ENCODE measurements around the gene TMEM161A.
"Not testable (repeated sequence)": the region's sequence is repeated elsewhere in the genome, so short reads cannot be mapped to it uniquely, and the experiment has no call there.

The TMEM161A gene

DNA sequence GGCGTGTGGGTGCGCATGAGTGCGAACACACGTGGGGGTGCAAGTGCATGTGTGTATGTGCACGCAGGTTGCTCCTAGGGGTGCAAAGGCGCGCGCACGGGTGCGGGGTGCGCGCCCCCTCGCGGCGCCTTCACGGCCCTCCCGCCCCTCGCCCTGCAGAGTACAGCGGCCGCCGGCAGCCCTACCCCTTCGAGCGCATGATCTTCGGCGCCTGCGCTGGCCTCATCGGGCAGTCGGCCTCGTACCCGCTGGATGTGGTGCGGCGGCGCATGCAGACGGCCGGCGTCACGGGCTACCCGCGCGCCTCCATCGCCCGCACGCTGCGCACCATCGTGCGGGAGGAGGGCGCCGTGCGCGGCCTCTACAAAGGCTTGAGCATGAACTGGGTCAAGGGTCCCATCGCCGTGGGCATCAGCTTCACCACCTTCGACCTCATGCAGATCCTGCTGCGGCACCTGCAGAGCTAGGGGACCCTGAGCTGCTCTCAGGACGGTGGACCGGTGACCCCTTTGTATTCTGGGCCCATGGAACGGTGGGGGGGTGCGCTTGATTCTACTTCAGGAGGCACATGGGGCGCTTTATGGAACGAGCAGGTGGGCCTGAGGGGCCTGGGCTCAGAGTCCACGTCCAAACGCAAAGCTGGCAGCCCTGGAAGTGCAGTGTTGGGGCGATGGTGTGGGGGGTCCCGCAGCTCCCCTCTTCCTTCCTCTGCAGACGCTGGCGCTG is 27.7 kb downstream of the TMEM161A start:
- peaks cover 0 to 12% (median 0%) of the 10 kb centered on the region in 11 experiments; a peak in 3 of 22 replicates for H3K27me3 ChIP-seq
- H3K9me3 ChIP-seq (replicated peaks in 1 of 11), result no peaks in the 10 kb centered on the region
- peak overlapping the region in 1 of 11 experiments; percentile 63; a peak in 1 of 22 replicates for H3K9ac ChIP-seq
- H3K4me3 ChIP-seq, result peak overlapping the region in 5 of 10 experiments; percentile 12 to 33 (median 30); a peak in 4 of 20 replicates
- peaks cover 0 to 23% (median 12%) of the 10 kb centered on the region in 11 experiments; a peak in 12 of 22 replicates for H4K20me1 ChIP-seq
- no peak for TF ChIP-seq Cebpa-rat (IDR thresholded peaks at IDR 0.05)
- peak overlapping the region; percentile 65 to 94 (median 85) for H3K4me2 ChIP-seq
- peaks cover 0 to 7% (median 0%) of the 10 kb centered on the region in 11 experiments; a peak in 1 of 22 replicates for H3K36me3 ChIP-seq
- no peak overlapping the region for H3K27ac ChIP-seq
- H3K4me1 ChIP-seq, result peaks cover 26 to 71% (median 54%) of the 10 kb centered on the region in 10 experiments

DNA sequence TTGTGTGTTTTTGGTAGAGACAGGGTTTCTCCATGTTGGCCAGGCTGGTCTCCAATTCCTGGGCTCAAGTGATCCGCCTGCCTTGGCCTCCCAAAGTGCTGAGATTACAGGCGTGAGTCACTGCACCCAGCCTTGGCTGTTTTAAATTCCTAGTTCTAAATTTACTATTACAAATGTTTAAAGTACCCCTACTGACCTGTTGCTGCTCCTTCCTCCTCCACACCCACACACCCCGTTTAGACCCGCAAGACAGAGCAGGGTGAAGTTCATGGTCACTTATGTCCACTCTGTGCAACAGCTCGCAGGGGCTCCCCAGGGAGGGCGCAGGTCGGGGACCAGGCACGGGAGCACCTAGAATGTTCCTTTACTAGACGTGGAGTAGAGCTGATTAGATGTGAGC is 28.7 kb downstream of the TMEM161A start:
- H3K27ac ChIP-seq, result no peak overlapping the region
- H3K4me2 ChIP-seq, result peak overlapping the region in 5 of 11 experiments; percentile 86 to 94 (median 92); a peak in 6 of 22 replicates
- H4K20me1 ChIP-seq, result peaks cover 0 to 23% (median 12%) of the 10 kb centered on the region in 11 experiments; a peak in 12 of 22 replicates
- no peak overlapping the region for H3K4me3 ChIP-seq
- no peaks in the 10 kb centered on the region for H3K9me3 ChIP-seq (replicated peaks in 1 of 11)
- H3K4me1 ChIP-seq, result peaks cover 34 to 79% (median 62%) of the 10 kb centered on the region in 10 experiments
- H3K9ac ChIP-seq, result no peak overlapping the region
- H3K36me3 ChIP-seq, result peaks cover 0 to 7% (median 0%) of the 10 kb centered on the region in 11 experiments; a peak in 1 of 22 replicates
- H3K27me3 ChIP-seq, result peaks cover 0 to 12% (median 0%) of the 10 kb centered on the region in 11 experiments; a peak in 3 of 22 replicates
- TF ChIP-seq Cebpa-rat (IDR thresholded peaks at IDR 0.05), result no peak

DNA sequence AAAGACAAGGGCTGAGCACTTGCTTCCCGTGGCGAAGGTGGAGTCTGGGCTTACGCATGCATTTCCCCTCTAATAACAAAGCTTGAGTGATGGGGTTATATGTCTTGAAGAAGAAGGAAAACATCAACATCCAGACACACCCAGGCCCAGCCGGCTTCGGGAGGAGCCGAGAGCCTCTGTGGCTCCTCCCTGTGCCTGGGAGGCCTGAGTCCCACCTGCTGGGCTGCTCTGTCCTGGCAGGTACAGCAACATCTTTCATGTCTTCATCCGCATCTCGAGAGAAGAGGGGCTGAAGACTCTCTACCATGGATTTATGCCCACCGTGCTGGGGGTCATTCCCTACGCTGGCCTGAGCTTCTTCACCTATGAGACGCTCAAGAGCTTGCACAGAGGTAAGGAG is 30.6 kb downstream of the TMEM161A start:
- Histone ChIP-seq H3K9me3 (replicated peaks in 1 of 11) (no peaks in the 10 kb centered on the region), H3K27ac (no peak overlapping the region), H3K4me3 (no peak overlapping the region), H3K27me3 (peaks cover 0 to 12% (median 0%) of the 10 kb centered on the region in 11 experiments; a peak in 3 of 22 replicates), H3K4me2 (peak overlapping the region in 1 of 11 experiments; percentile 3; a peak in 2 of 22 replicates), H3K4me1 (peaks cover 25 to 68% (median 52%) of the 10 kb centered on the region in 10 experiments), H3K36me3 (peaks cover 0 to 12% (median 0%) of the 10 kb centered on the region in 11 experiments; a peak in 2 of 22 replicates), H3K9ac (peak overlapping the region in 1 of 11 experiments; percentile 19; a peak in 1 of 22 replicates), H4K20me1 (peaks cover 0 to 21% (median 12%) of the 10 kb centered on the region in 11 experiments; a peak in 12 of 22 replicates)
- TF ChIP-seq Cebpa-rat (IDR thresholded peaks at IDR 0.05), result no peak

- Histone ChIP-seq H4K20me1 (peaks cover 0 to 15% (median 6%) of the 10 kb centered on the region in 11 experiments; a peak in 9 of 22 replicates), H3K4me1 (peaks cover 18 to 60% (median 45%) of the 10 kb centered on the region in 10 experiments), H3K36me3 (peaks cover 0 to 15% (median 0%) of the 10 kb centered on the region in 11 experiments; a peak in 5 of 22 replicates), H3K27me3 (peaks cover 0 to 12% (median 0%) of the 10 kb centered on the region in 11 experiments; a peak in 3 of 22 replicates), H3K4me2 (peak overlapping the region in 4 of 11 experiments; percentile 81 to 91 (median 86); a peak in 7 of 22 replicates)
- not testable (repeated sequence) for H3K9ac ChIP-seq; H3K4me3 ChIP-seq; H3K9me3 ChIP-seq (replicated peaks in 1 of 11); H3K27ac ChIP-seq
Measured at GRCh38 chr19:19106938-19107337, 31.3 kb downstream of the TMEM161A start.

DNA sequence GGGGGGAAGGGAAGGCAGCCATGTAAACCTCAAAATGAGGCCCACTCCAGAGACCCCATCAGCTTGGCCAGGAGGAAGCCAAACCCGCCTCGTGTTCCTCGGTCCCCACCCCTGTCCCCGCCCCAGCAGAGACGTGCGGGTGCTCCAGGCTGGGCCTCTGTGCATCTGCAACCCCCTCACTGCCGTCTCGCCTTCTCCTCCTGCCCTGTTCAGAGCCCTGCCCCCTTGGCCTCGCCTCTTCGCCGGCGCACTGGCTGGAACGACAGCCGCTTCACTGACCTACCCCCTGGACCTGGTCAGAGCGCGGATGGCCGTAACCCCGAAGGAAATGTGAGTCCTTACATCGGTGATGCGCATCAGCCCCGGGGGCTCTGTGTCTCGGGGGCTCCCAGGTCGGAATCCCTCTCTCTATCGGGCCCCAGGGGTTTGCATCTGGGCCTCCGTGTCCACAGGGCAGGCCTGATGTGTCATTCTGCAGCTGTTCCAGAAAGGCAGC is 32.2 kb downstream of the TMEM161A start:
- TF ChIP-seq Cebpa-rat (IDR thresholded peaks at IDR 0.05), result no peak
- H3K36me3 ChIP-seq, result peaks cover 0 to 22% (median 7%) of the 10 kb centered on the region in 11 experiments; a peak in 8 of 22 replicates
- peaks cover 11 to 52% (median 36%) of the 10 kb centered on the region in 10 experiments; a peak in 19 of 20 replicates for H3K4me1 ChIP-seq
- peaks cover 0 to 9% (median under 1%) of the 10 kb centered on the region in 11 experiments; a peak in 7 of 22 replicates for H4K20me1 ChIP-seq
- H3K9ac ChIP-seq, result peak overlapping the region; percentile 53 to 76 (median 71)
- peak overlapping the region in 10 of 11 experiments; percentile 36 to 80 (median 75); a peak in 18 of 22 replicates for H3K27ac ChIP-seq
- peak overlapping the region; percentile 80 to 93 (median 89) for H3K4me2 ChIP-seq
- peaks cover 0 to 10% (median 0%) of the 10 kb centered on the region in 11 experiments; a peak in 3 of 22 replicates for H3K27me3 ChIP-seq
- peak overlapping the region; percentile 41 to 70 (median 57) for H3K4me3 ChIP-seq
- no peaks in the 10 kb centered on the region for H3K9me3 ChIP-seq (replicated peaks in 1 of 11)

DNA sequence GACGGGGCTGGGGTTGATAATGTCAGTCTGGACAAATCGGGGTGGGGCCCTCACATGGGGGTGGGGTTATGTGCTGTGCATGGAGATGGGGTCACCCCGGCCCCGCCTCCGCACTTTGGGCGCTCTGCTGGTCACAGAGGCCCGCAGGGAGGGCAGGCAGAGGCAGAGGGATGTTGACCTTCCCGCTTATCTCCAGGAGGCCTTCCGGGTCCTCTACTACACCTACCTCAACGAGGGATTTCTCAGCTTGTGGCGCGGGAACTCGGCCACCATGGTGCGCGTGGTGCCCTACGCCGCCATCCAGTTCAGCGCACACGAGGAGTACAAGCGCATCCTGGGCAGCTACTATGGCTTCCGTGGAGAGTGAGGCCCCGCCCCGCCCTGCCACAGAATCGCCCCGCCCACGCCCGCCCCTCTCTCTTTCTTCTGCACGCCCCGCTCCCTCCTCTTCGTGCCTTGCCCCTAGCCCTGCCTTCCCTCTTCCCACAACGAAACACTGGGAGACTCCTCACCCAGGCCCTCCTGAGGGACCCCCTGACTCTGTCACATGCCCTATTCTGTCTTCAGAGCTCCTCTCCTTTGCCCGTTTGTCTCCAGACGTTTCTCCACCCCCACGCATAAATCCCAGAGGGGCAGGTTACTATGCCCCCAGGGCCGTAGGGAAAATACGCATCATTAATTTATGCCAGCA is 32.8 kb downstream of the TMEM161A start:
- peaks cover 0 to 5% (median 0%) of the 10 kb centered on the region in 11 experiments; a peak in 3 of 22 replicates for H3K27me3 ChIP-seq
- H3K9ac ChIP-seq, result peak overlapping the region; percentile 53 to 76 (median 71)
- H3K36me3 ChIP-seq, result peaks cover 0 to 28% (median 12%) of the 10 kb centered on the region in 11 experiments; a peak in 9 of 22 replicates
- H3K4me2 ChIP-seq, result peak overlapping the region; percentile 80 to 93 (median 89)
- peak overlapping the region; percentile 41 to 70 (median 57) for H3K4me3 ChIP-seq
- no peak for TF ChIP-seq Cebpa-rat (IDR thresholded peaks at IDR 0.05)
- H3K27ac ChIP-seq, result peak overlapping the region in 10 of 11 experiments; percentile 36 to 80 (median 75); a peak in 18 of 22 replicates
- H3K4me1 ChIP-seq, result peaks cover 11 to 46% (median 30%) of the 10 kb centered on the region in 10 experiments; a peak in 19 of 20 replicates
- H4K20me1 ChIP-seq, result peaks cover 0 to 9% (median 0%) of the 10 kb centered on the region in 11 experiments; a peak in 4 of 22 replicates
- no peaks in the 10 kb centered on the region for H3K9me3 ChIP-seq (replicated peaks in 1 of 11)

GRCh38 chr19:19103167-19103566 is 35.1 kb downstream of the TMEM161A start:
- no peak overlapping the region; a peak in 1 of 22 replicates for H3K9ac ChIP-seq
- no peak overlapping the region for H3K27ac ChIP-seq
- no peak for TF ChIP-seq Cebpa-rat (IDR thresholded peaks at IDR 0.05)
- peaks cover 11 to 37% (median 24%) of the 10 kb centered on the region in 10 experiments; a peak in 19 of 20 replicates for H3K4me1 ChIP-seq
- no peak overlapping the region for H3K4me3 ChIP-seq
- no peaks in the 10 kb centered on the region for H3K27me3 ChIP-seq
- no peaks in the 10 kb centered on the region for H3K9me3 ChIP-seq (replicated peaks in 1 of 11)
- peaks cover 0 to 8% (median 0%) of the 10 kb centered on the region in 11 experiments; a peak in 1 of 22 replicates for H4K20me1 ChIP-seq
- H3K36me3 ChIP-seq, result peaks cover 0 to 48% (median 23%) of the 10 kb centered on the region in 11 experiments; a peak in 11 of 22 replicates
- no peak overlapping the region for H3K4me2 ChIP-seq

GRCh38 chr19:19102566-19102965 is 35.7 kb downstream of the TMEM161A start:
- not testable (repeated sequence) for H3K27ac ChIP-seq; H3K9ac ChIP-seq; H4K20me1 ChIP-seq; H3K9me3 ChIP-seq (replicated peaks in 1 of 11); H3K4me2 ChIP-seq; H3K4me3 ChIP-seq; H3K27me3 ChIP-seq
- Histone ChIP-seq H3K36me3 (peaks cover 0 to 48% (median 29%) of the 10 kb centered on the region in 11 experiments; a peak in 11 of 22 replicates), H3K4me1 (peaks cover 11 to 35% (median 24%) of the 10 kb centered on the region in 10 experiments; a peak in 19 of 20 replicates)
